ENCODE results near the gene DDX24.

DDX24 gene

DNA sequence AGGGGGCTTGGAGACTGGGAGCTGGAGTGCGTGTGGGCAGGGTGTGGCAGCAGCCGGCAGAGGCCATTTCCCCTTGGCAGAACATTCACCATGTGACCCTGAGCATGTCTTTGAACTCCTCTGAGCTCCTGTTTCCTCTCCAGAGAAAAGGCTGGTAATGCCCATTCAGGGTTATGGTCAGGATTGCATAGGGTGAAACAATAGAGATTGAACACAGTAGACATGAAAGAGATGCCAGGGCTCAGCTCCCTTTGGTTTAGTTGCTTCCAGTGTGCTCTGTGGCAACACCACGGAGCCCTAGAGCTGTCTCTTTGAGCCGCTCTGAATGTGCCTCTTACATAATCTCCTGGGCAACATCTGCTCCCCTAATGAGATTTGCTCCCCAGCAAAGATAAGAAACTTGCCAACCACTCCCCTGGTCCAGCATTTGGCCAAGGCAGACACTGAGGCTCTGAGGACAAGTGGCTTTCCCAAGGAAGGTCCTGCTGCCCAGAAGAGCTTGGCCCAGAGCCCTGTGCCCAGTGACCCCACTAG is 34.1 kb upstream of the DDX24 start:
- DNase-seq (ENCODE audit: extremely low spot score, insufficient read length, low read depth): no peak

DNA sequence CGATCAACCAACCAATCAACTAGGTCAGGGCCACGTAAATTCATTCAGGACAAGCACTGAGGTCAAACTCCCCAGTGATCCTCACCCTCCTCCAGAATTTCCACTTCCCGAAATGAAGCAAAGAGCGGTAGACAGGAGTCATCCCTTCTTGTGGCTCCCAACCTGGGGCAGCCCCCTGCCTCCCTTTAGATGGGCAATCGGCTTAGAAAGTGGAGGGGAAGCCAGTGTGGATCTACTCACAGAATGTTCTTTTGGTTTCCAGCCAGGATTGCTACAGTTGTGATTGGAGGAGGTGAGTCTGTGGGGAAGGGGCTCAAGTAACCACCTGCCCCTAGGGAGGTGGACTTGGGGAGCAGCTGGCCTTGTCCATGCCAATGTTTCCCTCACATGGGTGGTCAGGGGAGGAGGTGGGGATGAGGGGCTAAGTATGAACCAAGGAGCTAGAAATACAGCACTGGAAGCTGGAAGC is 33.6 kb upstream of the DDX24 start:
- DNase-seq (ENCODE audit: extremely low spot score, insufficient read length, low read depth): no peak
- no peak for FAIRE-seq

More for the DNA sequence above, 34.1 kb upstream of the DDX24 start:
- FAIRE-seq: no peak

DNA sequence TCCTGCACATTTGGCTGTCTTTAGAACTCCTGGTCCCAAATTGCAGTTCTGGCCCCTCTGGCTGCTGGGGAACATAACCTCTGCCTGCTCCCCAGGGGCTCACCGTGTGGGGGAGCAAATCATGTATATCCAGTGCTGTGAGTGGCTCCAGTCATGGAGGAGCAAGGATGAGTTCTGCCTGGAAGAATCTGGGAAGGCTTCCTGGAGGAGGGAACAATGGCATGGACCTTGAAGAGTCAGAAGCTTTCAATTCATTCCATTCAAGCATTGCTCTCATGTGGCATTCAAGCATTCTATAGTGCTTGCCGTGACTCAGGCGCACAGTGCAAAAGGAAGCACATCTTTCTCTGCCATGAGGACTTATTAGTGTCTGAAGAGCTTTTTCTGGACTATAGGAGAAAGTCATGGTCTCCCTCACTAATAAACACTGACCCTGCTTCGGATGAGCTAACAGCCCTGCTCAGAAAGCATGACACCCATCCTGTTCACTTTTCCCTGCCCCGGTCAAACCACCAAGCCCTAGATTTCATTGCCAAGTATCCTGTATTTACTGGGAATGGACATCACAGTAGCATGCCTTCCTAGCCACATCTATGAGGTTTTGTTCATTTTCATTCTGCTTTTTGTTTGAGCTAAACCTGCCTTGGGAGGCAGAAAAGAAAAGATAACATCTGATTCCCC is 33.0 kb upstream of the DDX24 start:
- DNase-seq (ENCODE audit: extremely low spot score, insufficient read length, low read depth): no peak
- no peak for FAIRE-seq

DNA sequence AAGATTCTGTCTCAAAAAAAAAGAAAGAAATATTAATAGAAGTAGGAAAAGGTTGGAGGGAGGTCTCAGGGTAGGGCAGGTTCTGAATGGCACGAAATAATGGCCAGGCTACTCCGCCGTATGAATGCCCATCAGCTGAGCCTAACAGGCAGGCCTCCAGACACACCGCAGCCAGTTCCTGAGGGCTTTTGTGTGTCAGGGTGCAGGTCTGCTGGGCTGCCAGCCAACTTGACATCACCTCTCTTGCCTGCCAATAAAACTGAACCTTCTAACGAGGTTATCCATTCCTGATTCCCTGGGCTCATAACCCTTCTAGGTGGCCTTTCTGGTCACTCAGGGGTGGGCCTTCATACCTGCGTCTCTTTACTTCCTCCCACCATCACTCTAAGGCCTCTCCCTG is 32.5 kb upstream of the DDX24 start:
- DNase-seq (ENCODE audit: extremely low spot score, insufficient read length, low read depth) (no peak), FAIRE-seq (no peak)

DNA sequence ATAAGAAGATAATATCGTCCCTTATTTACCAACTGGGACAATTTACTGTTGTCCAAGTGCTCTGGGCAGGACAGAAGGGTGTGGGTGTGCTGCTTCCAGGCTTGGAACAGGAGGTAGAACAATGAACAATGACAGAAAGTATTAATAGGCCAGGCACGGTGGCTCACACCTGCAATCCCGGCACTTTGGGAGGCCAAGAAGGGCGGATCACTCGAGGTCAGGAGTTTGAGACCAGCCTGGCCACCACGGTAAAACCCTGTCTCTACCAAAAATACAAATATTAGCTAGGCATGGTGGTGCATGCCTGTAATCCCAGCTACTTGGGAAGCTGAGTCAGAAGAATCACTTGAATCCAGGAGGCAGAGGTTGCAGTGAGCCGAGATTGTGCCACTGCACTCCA is 32.1 kb upstream of the DDX24 start:
- DNase-seq (ENCODE audit: extremely low spot score, insufficient read length, low read depth): no peak
- no peak for FAIRE-seq

DNA sequence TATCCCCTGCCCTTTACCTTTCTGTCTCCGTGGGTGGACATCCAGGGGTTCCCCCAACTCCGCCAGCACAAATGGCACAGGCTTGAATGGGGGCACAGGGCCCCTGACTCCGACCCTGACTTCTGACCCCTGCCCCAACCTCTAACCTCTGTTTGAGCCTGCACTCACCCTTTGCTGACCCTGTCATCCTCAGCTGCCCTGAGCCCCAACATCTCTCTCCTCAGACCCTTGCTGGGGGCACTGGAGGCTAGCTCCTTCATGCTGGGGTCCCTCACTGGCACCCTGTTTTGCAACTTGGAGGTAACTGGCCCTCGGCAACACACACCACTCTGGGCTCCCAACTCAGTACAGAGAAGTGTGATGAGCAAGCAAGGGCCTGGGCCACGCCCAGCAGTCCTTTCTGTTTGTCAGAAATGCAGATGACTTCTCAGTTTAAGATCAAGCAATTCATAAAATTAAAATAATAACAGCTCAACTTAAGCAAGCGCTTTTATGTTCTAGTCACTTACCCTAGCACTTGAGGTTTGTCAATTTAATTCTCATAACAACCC is 31.6 kb upstream of the DDX24 start:
- FAIRE-seq: no peak
- DNase-seq (ENCODE audit: extremely low spot score, insufficient read length, low read depth): no peak

DNA sequence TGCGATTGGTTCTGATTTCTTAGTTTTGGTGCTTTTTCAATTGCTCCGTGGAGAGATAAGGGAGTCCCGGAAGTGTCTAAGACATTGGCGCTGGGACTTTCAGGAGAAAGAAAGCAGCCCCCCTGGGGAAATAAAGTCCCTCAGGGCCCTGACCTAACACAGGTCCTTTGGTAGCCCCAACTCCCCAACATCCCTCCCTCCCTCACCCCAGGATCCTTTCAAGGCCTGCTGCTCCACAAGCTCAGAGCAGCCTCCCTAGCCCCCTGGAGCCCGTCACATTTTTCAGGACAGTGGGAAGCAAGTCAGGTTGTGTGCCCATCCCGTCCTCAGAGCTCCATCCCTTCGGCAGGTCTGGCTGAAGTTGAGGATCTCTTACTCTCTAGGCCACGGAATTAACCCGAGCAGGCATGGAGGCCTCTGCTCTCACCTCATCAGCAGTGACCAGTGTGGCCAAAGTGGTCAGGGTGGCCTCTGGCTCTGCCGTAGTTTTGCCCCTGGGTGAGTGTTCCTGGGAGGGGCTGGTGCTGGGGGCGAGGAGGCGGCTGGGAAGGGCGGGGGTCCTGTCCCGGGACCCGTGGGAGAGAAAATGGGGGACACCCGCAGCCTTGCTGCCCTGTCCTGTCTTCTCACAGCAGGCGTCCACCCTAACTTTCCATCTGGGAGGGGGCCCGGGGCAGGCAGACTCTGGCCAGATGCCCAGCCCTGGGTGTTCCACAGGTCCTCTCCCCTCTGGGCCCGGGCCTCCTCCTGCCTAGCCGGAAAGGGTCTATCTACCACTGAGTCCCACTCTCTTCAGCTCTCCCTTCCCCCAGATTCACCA is 30.5 kb upstream of the DDX24 start:
- DNase-seq (ENCODE audit: extremely low spot score, insufficient read length, low read depth): no peak
- no peak for FAIRE-seq

DNA sequence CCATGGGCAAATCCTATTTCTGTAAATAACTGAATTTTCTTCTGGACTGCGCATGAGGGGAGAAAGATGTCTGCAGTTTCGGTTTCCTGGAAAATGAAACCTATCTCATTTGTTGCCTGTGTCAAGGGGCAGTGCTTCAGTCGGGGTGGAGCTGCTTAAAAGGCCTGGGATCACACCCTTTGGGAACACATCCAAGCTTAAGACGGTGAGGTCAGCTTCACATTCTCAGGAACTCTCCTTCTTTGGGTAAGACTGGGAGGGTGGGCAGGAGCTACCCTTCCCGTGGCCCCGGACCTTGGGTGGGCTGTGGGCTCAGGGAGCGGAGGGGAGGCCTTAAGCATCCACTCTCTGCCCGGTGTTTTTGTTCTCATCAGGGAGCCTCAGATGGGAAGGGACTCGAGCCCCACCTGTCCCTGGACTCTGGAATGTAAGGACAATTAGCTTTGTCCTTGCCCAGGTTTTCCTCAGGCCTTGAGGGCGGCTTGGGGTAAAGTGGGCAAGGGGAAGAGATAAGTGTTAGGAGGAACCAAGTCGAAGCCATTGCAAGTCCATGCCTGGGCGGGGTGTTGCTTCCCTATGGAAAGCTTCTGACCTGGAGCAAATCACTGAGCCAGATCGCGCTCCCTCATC is 29.7 kb upstream of the DDX24 start, which contains the start of gene IFI27:
Gene IFI27, plus strand, starts transcription at position 185 of the 630 bp plus-strand sequence.
- no peak for DNase-seq (ENCODE audit: extremely low spot score, insufficient read length, low read depth)
- FAIRE-seq: no peak

DNA sequence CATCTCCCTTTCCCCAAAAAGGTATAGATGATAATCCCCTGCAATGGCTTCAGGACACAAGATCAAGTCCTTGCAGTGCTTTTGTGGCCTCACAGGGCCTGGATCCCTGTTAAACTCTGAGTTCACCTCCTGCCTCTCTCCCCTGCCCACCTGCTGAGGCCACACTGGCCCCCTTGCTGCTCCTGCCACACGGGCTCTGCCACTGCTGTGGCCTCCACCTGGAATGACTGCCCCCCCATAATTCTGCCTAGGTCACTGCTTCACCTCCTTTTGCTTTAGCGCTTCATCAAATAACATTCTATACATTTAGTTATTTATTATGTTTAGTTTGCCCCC is 28.9 kb upstream of the DDX24 start:
- no peak for FAIRE-seq
- DNase-seq (ENCODE audit: extremely low spot score, insufficient read length, low read depth): no peak

DNA sequence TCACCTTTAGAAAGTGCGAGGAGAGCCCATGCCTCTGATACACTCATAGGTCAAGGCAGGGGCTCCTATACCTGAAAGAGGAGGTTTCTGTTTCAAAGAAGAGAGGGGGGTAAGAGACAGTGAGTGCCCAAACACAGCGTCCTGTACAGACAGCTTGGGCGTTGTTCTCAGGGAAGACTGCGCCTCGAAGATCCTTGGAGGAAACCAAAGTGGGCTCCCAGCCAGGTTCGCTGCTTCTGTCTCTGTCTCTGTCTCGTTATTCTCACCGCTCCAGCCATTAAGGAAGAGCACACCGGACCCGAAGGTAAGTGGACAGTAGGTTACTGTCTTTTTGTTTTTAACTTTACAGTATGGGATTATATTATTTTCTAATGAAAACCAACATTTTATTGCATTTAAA is 23.7 kb upstream of the DDX24 start:
- FAIRE-seq (no peak), DNase-seq (ENCODE audit: extremely low spot score, insufficient read length, low read depth) (no peak)

DNA sequence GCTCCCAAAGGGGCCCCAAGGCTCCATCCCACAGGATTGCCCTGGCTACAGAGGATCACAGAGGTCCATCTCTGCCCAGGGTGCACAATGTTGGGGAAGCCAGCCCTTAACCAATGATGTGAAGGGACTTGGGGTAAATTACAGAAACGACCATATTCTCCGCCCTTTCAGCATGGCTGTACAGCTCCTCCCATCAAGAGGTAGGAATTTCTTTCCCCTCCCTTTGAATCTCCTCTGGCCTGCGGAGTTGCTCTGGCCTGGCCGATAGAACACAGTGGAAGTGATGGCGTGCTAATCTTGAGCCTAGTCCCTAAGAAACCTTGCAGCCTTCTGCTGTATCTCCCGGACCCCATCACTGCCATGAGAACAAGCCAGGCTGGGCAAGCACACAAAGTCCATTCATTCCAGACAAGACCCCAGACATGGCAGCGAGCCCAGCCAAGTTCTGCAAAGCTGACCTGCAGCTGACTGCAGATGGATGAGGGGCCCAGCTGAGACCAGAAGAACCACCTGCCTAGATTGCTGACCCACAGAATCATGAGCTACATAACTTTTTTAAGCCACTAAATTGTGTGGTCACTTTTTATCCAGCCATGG is 22.6 kb upstream of the DDX24 start:
- no peak for DNase-seq (ENCODE audit: extremely low spot score, insufficient read length, low read depth)
- no peak for FAIRE-seq

DNA sequence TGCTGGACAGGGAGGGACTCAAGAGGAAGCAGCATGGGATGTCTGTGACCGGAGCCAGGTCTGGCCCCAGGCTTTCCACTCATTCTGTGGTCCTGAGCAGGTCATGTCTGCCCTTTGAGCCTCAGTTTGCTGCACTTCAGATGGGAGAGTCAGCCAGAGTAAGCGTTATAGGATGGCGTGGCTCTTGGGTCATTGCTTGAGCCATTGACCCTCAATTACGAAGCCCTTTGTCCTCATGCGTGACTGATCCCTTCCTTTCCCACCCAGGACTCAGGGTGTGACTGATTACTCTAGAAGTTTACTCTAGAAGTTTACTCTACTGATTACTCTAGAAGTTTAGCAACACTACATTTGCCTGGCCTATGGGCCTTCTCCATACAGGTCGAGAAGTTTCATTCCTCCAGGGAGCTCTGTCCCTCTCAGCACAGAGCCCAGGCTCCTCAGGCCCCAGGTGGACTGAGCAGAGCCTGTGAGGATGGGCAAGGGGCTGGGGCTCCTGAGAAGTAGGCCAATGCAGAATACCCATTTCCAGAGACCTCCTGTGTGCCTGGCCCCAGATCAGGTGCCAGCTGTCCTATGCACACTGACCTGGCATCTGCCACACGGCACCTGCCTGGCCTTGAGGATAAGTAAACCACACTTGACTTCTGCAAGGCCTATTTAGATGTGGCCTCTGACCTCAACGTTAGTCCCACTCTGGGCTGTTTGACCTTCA is 21.9 kb upstream of the DDX24 start:
- FAIRE-seq: no peak
- no peak for DNase-seq (ENCODE audit: extremely low spot score, insufficient read length, low read depth)

DNA sequence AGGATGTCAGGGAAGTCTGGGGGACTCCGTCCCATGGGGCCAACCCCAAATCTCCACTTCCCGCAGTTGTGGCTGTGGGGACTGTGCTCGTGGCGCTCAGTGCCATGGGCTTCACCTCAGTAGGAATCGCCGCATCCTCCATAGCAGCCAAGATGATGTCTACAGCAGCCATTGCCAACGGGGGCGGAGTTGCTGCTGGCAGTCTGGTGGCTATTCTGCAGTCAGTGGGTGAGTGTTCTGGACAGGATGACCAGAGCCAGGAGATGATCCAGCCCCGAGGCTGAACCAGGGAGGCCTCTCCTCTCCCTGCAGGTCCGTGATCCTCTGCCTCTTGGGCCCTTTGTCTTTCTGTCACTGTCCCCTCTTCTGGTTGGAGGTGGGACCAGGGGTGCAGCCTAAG is 20.7 kb upstream of the DDX24 start:
- FAIRE-seq (no peak), DNase-seq (ENCODE audit: extremely low spot score, insufficient read length, low read depth) (no peak)

DNA sequence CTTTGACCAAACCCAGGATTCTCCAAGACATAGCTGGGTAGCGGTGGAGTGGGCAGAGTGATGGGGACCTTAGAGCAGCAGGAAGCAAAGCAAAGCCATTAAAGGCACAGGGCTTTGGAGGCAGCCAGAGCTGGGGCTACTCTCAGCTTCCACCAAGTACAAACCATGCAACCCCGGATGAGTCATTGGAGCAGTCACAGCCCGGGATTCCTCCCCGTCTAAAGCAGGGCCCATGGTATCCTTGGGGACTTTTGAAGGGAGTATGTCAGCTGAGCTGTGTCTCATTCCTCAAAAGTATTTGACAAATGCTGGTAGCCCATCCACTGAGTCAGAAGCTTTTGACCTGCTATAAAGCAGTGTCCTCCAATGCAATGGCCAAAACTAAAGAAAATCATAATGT is 19.8 kb upstream of the DDX24 start:
- DNase-seq (ENCODE audit: extremely low spot score, insufficient read length, low read depth) (no peak), FAIRE-seq (no peak)

DNA sequence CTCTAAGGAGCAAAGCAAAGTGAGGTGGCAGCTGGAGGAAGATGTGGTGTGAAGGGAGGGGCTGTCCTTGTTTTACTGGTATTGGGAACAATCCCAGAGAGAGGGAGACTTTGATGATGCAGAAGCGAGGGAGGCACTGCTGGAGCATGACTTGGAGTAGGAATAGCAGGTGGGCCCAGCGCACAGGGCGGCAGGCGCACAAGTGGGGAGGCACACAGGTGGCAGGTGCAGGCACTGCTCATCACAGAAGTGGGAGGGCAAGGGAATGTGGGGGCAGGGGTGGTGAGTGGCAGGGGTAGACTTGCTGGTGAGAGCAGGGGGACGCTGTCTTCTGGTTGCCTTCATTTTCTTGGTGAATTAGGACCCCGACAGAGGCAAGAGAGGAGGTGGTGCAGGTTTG is 18.0 kb upstream of the DDX24 start:
- DNase-seq (ENCODE audit: extremely low spot score, insufficient read length, low read depth) (no peak), FAIRE-seq (no peak)

DNA sequence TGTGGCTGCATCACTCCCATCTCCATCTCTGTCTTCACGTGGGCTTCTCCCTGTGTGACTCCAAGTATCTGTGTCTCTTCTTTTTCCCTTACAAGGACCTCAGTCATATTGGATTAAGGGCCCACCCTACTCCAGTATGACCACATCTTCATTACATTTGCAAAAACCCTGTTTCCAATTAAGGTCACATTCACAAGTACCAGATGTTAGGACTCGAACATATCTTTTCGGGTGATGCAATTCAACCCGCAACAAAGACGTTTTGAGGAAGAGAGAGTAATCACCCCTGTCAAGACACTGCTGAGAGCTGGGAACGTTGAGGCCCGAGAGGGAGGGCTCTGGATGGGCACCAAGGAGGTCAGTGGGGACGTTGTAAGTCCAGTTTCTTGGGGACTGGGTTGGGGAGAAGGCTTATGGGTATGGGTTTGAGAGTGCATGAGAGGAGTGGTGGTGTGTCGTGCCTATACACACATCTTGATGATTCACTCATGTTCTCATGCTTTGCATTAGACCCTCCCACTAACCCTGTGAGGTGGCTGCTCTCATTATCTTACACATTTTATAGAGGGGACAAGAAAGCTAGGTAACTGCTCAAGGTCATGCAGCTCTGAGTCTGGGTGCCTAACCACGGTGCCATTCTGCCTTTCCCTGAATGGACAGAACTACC is 17.5 kb upstream of the DDX24 start:
- FAIRE-seq (no peak), DNase-seq (ENCODE audit: extremely low spot score, insufficient read length, low read depth) (no peak)

DNA sequence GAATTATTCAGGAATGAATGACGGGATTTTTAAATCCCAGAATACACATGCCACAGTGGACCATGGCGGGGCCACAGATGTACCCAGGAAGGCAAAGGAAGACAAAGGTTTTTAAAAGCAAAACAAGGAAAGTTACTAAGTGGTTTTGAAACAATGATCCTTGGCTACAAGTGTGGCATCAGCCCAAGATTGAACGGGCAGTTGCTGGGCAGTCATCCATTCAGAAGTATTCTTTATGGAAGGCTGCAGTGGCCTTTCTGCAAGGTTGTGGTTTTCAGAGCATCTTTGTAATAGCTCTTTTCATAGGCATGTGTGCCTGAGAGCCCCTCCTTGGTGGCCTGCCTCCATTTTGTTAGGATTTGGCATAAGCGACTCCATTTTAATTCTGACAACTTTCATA is 16.1 kb upstream of the DDX24 start:
- no peak for FAIRE-seq

DNA sequence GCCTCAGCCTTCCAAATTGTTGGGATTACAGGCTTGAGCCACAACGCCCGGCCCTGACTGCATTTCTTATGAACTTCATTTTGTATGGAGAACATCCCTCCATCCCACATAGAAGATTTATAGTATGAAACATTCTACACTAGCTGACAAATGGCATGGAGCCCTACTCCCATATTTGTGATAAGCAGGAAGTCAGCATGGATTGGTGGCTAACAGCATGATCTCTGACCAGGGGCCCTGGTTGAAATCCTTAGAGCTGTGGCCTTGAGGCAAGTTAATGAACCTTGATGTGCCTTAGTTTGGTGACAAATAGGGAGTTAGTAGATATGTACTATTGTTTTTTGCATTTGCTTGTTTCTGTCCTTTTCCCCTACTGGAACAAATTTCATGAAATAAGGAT is 12.4 kb upstream of the DDX24 start:
- DNase-seq (ENCODE audit: extremely low spot score, insufficient read length, low read depth): no peak
- no peak for FAIRE-seq

More for the DNA sequence above, 16.1 kb upstream of the DDX24 start:
- no peak for DNase-seq (ENCODE audit: extremely low spot score, insufficient read length, low read depth)

DNA sequence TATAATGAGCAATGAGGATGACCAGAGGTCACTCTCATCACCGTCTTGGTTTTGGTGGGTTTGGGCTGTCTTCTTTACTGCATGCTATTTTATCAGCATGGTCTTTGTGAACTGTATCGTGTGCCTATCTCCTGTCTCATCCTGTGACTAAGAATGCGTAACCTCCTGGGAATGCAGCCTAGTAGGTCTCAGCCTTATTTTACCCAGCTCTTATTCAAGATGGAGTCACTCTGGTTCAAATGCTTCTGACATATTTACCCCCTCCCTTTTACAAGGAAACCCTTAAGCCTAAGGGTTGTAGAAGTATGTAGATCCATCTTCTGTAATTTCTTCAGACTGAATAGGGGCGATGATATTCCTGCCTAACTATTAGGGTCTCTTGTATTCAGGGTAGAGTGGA is 8.5 kb upstream of the DDX24 start:
- DNase-seq (ENCODE audit: extremely low spot score, insufficient read length, low read depth) (no peak), FAIRE-seq (no peak)
